ENCODE data around the gene DUT.

The DUT gene

DNA sequence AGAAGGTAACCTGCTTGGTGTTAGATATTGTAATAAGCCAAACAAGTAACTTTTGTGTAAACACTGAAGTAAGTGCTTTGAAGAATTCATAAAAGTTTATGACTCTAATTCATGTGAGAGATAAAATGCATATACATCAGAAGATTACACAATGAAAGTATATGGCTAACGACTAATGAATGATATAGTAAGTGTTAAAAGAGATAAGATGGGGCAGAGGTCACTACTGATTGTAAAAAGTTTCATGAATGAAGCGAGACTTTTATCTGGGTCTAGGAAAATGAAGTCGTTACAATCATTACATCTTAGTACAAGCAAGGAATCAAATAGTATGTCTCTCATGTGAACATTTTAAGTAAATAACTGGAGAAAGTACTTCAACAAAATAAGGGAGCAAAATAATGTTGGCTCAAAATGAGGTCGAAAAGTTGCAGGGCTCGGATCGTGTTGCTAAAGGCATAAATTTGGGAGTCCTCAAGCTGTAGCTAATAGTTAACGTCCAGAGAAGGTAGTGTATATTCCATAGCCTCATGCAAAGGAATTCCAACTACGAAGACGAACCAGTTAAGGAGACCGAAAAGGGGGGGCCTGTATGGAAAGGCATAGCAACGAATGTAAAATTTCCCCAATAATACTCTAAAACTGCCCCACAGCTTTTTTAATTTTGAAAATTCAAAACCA, 984 bp upstream of the DUT start:
- no peak for DNase-seq

- peak; percentile 80 for DNase-seq
Observed at GRCh38 chr15:48331796-48332641, 790 bp downstream of the DUT start.

DNA sequence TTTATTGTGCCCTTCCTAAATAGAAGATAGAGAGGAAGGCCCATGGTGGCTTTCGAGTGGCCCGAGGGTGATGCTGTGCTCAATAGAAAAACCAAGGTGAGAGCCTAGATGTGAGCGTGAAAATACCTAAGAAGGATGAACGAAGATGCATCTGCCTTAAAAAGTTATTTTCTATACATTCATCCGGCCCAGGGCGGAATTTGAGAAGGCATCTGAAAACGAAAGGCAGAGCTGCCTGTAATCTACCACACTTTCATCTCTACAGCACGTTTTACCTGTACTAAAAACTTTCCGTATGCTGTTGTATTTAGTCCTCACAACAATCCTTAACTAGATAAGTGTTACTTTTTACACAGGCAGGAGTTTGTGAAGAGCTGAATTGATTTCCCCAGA, 1.4 kb downstream of the DUT start:
- peak; percentile 22 for DNase-seq

DNA sequence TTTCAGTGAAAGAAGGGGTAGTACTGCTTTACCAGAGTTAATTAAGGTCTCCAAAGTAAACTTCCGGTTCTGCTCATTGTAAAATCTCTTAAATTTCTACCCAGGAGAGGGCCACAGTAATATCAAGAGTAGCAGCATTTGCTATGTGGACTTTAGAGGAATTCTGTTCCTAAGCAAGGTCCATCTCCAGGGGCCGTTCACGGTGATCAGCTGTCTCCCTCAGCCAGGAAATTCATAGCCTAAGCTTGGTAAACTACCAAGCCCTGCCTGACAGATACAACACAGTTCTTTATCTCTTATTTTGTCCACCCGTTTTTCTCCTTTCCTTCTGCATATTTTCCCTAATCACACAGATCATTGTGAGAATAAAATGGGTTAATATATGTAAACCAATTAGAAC, 2.3 kb downstream of the DUT start:
- DNase-seq = no peak

DNA sequence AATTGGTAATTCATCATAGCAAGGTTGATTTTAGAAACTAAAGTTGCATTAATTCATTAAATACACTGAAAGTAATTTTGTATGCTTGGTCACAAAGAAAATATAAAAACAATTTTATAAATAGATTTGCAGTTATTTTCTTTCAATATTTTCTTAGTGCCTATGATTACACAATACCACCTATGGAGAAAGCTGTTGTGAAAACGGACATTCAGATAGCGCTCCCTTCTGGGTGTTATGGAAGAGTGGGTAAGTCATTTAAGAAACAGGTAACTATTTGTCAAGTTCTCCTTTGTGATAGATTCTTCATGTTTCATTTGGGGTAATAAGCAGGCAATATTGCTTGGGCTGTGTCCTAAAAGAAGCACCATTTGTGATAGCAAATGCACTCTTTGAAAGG, 3.0 kb downstream of the DUT start:
- DNase-seq = no peak

DNA sequence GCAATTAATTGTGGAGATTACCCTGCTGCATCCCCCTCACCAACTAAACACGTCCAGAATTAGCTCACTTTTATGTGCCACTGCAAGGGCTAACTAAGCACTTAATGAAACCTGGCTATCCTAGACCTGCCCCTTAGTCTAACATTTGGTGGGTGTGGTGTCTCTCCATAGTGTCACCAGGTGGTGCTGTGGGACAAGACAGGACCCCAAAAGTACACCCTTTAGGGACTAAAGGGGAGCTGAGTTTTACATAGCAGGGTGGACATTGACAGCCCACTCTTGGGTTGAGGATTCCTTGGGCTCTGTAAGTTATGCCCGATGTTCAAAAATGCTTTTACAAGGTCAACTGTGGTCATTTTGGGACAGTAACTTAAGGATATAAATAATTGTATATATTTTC, 5.7 kb downstream of the DUT start:
- no peak for DNase-seq

DNA sequence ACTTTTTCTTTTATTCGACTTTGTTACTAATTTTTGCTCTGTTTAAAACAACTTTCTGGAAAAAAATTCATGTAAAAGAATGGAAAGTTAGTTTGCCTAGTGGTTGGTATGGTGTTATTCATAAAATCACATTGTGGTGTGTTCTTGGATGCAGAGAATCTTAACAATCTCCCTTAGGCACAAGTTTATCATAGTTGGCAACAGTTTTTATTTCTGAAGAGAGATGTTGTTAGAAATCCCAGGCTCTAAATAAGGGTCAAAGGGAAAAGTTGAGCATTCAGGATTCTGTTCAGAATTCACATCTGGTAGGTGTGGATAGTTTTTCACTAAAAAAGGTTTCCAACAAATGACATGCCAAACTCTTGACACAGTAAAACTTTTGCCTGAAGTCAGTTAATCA, 6.4 kb downstream of the DUT start:
- DNase-seq = no peak

GRCh38 chr15:48340111-48340510, 8.9 kb downstream of the DUT start:
- DNase-seq = no peak

DNA sequence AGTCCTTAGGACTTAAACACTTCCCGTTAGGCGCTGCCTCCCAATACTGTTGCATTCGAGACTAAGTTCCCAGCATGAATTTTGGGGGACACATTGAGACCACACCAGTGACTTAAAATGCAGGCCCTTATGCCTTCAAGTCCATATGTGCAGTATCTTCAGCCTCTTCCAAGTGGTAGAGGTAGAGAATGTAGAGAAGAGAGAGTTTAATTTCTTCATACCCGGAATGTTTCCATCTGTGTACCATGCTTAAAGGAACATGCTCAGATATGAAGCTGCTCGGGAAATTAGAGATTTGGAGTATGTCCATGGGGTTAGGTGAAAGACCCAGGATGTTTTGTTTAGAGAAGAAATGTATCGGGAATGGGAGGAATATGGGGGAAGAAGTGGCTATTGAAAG, 12.6 kb downstream of the DUT start:
- DNase-seq = no peak

GRCh38 chr15:48345516-48345915, 14.3 kb downstream of the DUT start:
- DNase-seq = no peak

DNA sequence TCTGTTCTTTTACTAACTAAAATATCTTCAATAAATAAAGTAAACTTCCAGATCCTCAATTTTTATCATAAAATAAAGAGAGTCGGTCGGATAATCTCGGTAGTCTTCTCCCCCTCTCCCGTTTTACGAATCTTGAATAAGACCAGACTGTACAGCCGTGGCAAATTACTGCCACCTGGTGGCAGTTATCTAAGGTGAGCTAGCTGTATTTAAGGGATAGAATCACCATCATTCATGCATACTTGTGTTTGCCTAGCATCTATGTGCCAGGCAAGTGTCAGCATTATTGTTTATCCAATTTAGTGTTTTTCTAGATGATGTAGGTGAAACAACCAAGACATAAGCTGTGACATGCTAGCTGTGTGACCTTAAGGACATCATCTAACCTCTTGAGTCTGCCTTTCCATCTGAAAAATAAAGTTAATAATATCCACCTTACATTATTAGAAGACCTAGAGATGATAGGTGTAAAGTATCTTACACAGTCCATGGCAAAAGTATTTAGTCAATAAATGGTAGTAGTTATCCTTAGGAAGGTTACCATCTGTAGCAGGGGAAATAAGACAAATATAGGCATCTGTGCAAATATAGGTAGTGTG, 21.3 kb downstream of the DUT start:
- DNase-seq = peak; percentile 32

DNA sequence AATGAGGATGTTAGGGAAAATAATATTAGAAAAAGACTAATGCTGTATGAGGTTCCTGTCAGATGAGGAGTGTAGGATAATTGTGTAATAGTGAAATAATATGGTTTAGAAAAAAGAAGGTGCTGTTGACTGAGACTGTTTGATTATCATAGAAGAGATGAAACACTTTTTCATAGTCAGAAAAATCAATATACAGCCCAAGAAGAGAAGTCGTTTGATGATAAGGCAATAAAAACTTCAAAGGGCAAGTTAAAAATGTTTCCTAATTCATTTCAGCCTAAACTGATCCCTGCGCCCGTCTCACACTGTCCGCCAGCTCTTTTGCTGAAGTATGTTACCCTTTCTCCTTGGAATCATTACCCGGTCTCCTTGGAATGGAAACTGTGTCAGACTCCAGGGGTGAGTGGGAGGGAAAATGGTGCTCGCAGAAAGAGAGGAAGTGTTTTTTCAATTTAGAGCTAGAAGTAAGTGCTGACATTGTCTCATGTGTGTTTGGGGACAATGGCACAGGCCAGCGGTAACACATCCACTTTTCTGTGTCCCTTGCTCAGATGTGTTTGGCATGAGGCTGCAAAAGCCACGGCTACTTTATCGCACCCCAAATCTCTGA, 23.6 kb downstream of the DUT start:
- no peak for DNase-seq

GRCh38 chr15:48355377-48355776, 24.1 kb downstream of the DUT start:
- DNase-seq = no peak

GRCh38 chr15:48358229-48359152, 27.3 kb downstream of the DUT start:
- DNase-seq = peak; percentile 64

DNA sequence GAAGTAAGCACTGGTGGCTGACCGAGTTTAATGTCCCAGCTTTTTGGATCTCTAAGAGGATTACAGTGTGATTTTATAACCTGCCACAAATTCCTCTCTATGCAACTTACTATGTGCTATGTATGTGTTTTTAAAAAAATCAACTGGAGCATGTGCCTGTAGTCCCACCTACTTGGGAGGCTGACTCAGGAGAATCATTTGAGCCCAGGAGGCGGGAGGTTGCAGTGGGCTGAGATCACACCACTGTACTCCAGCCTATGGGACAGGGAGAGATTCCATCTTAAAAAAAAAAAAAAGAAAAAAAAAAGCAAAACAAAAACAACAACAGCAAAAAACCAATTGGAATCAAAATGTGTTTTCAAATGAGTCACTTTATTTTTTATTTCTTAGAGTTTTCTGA, 29.6 kb downstream of the DUT start:
- no peak for DNase-seq

DNA sequence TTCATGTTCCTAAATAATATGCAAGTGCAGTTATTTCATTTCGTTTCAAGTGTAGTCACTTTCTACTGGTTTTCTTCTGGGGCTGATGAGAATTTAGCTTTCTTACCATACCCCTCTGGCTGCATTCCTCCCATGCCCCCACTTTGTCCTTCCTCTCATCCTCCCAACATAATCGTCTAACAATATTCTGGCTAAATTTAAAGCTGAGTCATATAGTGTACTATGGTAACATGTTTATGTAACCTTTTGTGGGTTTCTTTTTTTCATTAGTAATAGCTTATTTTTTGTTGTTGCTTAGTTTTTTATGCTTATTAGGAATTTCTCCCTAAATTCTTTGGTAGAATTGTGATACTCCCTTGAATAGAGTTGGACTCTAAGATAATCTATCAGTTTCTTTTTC, 30.5 kb downstream of the DUT start:
- DNase-seq = no peak

GRCh38 chr15:48363474-48363873, 32.2 kb downstream of the DUT start:
- no peak for DNase-seq

DNA sequence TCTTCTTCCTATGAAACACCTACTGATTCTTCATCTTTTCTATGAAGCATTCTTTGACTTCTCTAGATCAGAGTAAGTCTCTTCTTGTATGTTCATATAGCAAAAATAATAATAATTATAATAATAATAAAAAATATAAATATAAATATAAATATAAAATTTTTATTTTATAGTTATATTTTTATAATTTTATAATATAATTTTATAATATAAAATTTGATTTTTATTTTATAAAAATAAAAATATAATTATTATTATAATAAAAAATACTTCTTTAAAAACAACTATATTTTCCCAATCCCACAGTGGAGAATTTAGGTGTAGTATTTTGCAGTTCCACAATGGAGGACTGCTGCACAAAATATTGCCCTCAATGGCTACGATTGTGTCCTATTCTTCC, 34.3 kb downstream of the DUT start:
- no peak for DNase-seq

GRCh38 chr15:48366584-48367312, 35.5 kb downstream of the DUT start:
- DNase-seq = no peak

DNA sequence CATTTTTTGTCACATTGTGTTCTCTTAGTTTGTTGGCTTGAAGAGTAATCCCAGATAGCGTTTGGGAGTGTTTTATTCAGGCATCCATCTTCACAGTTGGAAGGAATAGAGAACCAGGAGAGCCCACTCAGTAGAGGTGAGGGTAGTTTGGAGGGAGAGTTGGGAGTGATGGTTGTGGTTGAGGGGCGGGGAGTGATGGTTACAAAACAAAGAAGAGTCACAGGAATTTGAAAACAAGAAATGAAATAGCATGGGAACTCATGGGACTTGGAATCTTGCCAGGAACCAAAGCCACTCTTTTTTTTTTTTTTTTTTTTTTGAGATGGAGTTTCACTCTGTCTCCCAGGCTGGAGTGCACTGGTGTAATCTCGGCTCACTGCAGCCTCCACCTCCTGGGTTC, 36.3 kb downstream of the DUT start:
- no peak for DNase-seq

GRCh38 chr15:48370460-48370859, 39.2 kb downstream of the DUT start:
- no peak for DNase-seq

DNA sequence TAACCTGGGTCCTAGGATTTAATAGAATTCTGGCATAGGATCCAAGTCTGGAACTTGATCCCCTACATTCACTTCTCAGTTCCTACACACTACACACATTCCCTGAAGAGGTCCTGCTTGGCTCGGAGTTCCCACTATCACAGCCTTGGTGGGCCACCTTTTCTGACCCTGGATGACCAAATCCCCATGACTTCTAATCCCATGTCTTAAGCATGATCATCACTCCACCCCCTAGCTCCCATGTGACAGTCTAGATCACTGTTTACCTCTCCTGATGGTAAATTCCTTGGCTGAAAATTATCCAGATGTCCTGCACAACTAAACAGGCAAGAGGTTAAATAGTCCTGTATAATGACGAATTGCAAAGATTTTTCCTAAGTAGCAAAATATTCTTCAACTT, 40.3 kb downstream of the DUT start:
- no peak for DNase-seq

All from retina (tissue), 1 donor.